Endometrium (tissue), 2 donors: ENCODE results near the gene SMAD3.
"Not testable (repeated sequence)": the region's sequence is repeated elsewhere in the genome, so short reads cannot be mapped to it uniquely, and the experiment has no call there.

Source experiments
- FAIRE-seq: peaks from 2 replicates; lab custom pipeline; 2012; peaks lifted over from hg19 to GRCh38; lab: Jason Lieb, UNC
- donor health status: control.
- donor health status: control.

Gene SMAD3

DNA sequence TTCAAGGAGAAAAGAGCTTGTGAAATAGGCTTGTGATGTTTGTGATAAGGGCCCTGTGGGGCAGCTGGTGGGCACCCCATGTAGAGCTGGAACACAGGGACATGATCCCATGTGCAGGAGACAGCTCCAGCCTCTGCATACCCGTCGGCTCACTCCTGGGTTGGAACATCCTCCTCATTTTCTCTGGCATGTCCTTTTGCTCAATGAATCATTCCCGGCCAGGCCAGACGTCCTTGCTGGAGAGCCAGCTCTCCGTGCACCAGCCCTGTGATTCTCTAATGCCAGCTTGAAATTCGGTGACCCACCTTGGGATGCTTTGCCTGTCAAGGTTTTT, 77.3 kb downstream of the SMAD3 start:
- FAIRE-seq, result no peak

DNA sequence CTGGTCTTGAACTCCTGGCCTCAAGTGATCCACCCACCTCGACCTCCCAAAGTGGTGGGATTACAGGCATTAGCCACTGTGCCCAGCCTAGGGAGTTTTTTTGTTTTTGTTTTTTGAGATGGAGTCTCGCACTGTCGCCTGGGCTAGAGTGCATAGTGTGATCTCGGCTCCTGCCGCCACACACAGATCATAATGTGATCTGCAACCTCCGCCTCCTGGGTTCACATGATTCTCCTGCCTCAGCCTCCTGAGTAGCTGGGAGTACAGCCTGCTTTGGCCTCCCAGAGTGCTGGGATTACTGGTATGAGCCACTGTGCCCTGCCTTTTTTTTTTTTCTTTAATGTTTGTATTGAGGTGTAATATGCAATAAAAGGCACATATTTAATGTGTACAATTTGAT, 78.2 kb downstream of the SMAD3 start:
- no peak for FAIRE-seq

DNA sequence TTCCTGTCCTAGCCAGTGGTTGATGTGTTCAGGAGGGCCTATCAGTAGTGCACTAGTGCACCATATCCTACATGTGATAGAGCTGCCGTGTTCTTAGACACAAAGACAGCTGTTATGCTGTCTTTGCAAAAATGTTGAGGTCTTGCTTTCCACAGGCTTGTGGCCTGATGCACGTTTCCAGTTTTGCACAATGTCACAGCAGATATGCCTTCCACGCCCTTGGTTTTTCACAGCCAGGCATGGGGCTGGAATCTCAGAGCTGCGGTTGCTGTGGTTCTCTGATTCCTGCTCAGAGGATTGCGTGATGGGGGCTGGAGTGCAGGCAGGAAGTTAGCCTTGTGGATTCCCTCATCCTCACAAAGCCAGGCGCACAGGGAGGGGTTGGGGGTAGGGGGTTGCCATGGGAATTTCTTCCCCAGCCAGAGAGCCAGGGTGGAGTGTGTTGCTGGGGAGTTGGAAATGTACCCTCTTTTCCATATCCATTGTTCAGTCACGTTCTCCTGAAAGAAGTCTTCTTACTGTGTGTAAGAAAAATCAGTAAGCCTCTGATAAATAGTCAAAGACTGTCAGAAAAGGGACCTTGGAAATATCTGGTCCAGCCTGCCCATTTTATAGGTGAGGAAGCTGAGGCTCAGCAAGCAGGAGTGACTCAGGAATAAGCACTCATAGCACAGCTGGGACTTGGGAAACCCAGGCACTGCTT, 79.4 kb downstream of the SMAD3 start:
- no peak for FAIRE-seq

DNA sequence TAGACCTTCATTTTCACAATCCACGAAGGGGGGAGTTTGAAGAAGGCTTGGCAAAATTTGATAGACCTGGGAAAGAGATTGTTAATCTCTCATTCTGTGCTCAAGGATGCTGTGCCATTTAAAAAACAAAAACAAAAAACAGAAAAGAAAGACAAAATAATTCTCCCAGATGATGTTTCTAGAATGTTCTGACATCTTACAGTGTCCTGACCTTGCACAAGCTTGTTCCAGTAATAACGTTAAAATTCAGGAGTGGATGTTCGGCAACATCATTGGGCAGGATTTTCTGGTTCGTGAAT, 79.9 kb downstream of the SMAD3 start:
- FAIRE-seq, result no peak

DNA sequence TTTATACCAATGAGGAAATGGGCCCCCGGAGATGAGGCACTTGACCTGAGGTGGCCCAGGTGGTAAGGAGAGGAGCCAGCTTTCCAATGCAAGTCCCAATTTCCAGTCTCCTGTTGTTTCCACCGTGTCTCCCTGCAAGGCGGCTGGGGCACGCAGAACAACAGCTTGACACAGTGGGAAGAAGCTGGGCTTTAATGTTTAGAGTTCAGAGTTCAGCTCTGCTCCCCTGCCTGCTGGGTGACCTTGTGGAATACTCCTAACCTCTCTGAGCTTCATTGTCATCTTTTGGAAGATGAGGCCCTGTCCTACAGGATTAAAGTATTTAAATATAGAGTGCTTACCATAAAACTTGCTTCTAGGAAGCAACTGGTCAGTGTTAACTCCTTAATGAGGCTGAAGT, 80.3 kb downstream of the SMAD3 start:
- FAIRE-seq, result no peak

DNA sequence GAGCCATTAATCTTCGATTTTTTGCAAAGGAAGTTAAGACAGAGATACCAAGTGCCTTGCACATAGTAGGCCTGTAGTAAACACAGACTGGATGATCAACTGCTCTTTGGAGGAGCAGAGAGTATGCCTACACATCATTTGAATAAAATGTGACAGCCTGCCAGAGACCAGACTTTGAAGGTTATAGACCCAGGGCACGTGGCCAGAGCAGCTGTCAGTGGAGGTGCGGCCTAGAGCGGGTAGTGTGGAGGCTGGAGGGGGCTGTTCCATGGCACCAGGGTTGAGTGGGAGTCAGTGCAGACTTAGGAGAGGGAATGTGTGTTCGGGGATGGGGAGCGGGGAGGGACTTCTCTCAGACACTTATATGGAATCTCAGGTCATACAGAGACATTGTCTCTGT, 80.8 kb downstream of the SMAD3 start:
- FAIRE-seq, result no peak

DNA sequence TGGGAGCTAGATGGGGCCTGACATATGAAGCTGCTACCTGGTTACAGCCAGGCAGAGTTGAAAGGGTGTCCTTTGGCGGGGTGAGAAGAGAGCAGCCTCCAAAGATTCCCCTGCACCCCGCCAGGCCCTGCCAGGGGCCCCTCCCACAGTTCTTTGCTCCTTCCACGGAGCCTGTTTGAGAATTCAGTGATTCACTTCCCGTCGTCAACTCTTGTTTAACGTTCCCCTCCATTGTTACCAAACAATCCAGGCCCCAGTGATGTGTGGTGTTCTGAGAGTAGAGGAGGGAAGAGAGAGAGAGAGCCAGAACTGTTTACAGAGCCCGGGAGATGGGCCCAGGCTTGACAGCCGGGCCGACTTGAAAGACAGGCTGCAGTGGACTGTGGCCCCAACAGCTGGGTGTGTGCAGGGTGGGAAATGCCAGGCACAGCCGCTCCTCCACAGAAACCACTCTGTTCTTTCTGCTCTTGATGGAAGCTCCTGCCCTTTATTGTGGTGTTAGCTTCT, 81.5 kb downstream of the SMAD3 start:
- no peak for FAIRE-seq

DNA sequence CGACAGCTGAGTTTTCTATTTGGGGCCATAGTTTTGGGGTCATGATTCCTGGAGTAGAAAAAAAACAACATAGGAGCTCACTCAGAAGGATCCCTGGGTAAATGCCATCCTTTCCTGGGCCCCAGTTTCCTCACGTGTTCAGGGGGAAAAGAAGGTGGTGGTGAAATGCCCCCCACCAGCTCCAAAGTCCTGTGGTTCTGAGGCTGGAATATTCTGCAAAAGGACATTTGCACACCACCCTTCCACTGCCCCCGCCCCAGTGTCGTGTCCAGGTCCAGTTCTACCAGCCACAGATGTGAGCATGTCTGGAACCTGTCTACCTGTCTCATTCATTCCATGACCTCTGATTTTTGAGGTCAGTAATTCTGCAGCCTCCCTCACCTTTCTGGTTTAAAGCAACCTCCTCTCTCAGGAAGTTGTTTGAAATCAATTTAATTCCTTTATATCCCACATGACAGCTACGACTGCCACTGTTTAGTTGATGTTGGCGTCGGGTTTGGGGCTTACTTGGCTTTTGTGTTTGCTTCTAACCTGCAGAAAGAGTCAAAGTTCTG, 82.1 kb downstream of the SMAD3 start:
- no peak for FAIRE-seq

DNA sequence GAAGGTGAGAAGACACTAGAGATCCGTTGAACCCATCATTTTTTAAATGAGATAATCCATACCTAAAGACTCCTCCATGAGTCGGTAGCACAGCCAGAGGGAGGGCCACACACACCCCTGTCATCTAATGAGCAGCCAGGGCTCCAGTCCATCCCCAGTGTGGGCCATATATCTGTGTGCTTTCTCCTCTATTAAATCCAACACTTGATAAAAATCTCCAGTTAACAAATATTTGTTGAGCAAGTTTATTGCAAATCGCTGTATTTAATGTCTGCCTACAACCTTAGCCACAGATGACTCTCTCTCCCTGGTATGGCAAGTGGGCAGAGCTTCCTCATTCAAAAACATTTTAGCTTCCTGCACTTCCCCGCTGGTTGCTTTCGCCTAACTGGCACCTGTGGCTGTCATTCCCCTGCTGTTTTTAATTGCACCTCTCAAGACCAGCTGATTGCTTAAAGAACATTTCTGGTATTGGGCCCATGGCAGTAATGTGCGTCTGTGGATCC, 82.8 kb downstream of the SMAD3 start:
- no peak for FAIRE-seq

DNA sequence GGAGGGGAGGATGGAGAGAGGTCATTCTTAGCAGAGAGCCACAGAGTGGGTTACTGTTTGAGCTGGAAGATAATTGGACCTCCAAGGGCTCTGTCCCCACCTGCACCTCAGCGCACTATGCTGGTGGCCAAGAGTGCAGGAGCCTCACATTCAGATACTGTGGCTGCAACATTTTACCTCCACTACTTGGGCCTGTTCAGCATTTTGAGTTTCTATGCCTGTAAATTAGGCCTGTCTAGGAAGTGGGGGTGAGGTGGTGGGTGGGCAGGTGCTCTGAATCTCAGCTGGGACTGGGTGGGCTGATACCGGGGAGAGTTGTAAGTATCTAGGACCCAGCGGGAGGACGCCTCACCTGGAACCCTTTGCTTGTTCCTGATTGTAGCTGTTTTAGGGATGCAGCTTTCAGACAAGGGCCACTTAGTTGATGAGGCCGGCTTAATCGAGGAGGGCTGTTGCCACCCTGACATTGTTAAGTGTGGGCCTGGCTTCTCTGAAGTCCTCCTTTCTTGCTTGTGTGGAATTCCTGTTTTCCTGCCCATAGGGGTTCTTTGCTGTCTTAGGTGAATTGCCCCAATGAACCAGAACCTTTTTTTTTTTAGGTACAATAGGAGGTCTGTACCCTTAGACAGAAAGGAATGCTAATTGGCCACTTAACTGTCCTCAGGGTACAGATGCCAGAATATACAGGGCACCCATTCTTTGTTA, 83.8 kb downstream of the SMAD3 start:
- no peak for FAIRE-seq

DNA sequence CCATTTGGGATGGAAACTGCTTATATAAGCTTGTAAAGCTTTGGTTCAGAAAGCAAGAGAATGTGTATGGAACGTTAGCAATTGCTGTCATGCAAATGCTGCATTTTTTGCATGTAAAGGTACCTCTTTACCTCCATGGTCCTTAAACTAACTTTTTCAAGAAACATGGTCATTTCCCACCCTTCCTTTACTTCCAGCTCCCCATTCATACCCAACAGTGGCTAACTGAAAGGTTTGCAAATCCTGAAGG, 84.3 kb downstream of the SMAD3 start:
- FAIRE-seq, result no peak

DNA sequence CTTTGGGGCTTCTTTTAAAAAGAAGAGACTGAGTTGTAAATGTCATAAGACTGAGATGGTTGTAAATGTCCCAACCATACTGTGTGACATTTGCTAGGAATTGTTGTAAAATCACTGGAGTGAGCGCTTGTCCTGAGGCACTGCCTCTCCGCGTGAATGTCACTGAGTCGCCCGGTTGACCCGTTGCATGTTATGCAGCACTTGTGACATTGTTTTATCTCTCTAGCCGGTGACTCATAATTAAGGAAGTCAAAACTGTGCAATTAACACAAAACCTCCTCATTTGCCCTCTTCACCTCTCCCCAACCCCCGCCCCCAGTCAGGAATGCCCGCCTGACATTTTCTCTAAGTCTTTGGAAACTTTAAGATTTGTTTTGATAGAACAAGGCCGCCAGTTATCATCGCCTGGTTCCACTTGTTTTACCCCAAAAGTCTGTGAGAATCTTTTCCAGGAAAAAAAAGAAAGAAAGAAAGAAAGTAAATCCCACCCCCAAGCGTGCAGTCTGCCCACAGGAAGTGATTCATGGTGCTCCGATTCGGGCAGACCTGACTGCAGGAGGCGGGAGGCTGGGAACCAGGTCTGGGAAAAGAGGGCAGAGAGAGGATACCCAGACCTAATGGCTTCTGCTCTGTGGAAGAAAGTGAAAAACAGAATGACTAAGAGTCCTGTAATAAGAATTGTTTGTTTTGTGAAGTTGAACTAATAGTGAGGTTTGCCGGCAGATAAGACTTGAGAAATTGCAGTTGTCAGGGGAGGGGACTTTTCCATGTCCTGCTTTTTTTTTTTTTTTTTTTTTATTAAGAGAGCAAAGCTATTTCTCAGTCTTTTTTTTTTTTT, 84.8 kb downstream of the SMAD3 start:
- FAIRE-seq, result peak; percentile 4

DNA sequence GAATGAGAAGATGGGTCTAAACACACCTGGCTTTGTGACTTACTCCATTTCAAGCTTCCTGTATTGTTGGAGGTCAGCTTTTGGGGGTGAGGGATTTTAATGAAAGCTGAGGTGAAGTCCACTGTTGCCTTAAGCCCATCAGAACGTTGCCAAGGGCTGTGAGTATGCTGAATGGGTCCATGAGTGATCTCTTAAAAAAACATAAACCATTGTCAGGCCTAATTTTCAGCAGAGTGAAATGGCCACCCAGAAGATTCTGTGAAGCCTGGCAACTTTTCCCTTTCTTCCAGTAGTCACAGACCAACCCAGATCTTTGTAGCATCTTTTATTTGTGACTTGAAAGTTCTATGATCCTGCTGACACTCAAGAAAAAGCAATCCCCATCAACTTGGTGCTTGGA, 87.0 kb downstream of the SMAD3 start:
- no peak for FAIRE-seq

DNA sequence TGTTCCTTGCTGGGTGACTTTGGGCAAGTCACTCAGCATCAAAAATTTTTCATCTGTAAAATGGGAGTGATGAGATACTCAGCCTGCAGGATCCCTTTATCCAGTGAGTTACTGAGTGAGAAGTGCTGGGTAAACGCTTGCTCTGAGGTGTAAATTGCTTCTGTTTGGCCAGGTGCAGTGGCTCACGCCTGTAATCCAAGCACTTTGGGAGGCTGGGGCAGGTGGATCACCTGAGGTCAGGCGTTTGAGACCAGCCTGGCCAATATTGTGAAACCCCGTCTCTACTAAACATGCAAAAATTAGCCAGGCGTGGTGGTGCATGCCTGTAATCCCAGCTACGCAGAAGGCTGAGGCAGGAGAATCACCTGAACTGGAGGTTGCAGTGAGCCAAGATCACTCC, 87.6 kb downstream of the SMAD3 start:
- not testable (repeated sequence) for FAIRE-seq

DNA sequence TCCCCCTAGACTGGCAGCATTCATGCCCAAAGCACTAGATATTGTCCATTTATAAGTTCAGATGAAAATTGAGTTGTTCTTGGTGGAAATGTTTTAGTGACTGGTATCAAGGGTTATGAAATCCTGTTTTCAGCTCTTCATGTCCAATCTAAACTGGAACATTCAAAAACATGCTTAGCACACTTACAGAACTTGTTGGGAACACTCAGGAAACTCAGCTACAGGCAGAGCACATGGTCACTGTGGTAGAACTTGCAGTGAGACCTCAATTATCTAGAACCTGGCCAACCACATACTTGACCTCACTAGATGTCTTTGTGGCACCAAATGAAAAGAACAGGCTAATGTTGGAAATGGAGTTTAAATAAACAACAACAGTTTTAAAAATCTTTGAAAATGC, 88.8 kb downstream of the SMAD3 start:
- FAIRE-seq, result no peak

DNA sequence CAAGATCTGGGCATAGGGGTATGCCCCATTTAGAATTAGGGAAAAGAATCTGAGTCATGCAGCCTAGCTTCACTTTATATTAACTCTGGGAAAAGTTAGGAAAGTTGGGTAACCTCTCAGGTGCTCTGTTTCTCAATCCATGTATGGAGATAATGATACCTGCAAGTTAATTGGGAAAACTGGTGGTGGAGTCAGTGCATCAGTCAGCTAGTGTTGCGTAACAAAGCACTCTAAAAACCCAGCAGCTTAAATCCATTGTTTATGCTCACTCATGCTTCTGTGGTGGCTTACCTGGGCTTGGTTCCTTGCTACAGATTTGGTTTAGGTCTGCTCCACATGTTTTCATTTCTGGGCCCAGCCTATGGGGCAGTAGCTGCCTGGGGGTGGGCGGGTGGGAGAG, 91.0 kb downstream of the SMAD3 start:
- FAIRE-seq, result no peak

DNA sequence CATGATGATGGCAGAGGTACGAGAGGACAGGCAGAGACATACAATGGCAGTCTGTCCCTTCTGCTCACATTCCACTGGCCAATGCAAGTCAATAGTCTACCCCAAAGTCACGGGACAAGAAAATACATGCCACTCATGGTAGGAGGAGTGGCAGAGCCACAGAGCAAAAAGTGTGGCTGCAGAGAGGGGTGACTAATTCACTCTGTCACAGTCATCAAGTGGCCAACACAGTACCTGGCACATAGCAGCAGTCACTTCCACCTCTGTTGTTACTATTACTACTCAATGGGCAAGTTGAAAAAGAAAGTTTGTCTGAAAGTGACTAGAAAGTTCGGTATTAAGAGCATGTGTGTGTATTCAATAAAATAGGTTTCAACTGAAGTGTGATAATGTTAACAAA, 91.4 kb downstream of the SMAD3 start:
- no peak for FAIRE-seq

DNA sequence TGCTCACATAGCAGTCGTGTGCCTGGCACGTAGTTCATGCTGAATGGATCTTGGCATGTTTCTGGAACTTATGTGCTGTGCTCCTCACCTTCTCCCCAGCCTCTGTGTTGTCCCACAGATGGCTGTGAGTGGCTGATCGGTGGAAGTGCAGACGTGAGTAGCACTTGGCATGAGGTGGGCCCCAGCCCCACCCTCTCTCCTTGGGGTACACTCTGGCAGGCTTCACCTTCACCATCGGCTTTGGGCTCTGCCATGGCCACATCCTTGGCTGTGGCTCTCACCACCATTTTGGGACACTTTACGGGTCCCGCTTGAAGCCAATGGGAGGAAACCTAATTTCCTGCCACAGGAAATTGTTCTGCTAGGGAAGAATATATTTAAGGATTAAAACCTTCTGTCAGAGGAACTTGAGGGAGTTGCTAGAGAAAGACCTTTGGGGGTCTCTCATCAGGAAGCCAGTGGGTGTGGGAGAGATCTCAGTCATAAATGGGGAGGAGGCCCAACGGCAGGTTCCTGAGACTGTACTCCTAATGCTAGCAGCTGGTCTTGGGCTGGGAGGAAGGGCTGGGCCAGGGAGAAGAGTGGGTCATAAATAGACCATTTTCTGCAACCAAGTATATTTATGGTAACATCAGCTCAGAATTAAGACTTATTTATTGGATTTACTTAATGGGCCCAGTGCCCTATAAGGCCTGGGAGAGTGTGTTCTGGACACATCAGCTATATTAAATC, 92.3 kb downstream of the SMAD3 start:
- FAIRE-seq, result no peak

DNA sequence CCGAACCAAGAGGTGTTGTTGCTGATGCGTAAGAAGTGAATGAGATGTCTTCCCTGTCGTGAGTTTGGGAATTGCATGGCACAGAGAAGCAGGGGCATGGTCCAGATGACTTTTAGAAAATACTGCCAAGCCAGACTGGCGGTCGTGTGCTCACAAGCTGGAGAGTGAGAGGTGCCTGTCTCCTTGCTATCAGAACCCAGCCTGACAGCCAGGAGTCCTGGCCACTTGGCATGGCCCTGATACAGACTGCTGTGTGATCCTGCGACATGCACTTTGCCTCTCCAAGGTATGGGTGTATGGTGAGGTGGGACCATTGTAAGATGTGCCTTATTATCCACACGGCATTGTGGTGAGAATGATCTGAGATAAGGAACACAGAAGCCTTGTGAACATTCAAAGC, 93.0 kb downstream of the SMAD3 start:
- no peak for FAIRE-seq

DNA sequence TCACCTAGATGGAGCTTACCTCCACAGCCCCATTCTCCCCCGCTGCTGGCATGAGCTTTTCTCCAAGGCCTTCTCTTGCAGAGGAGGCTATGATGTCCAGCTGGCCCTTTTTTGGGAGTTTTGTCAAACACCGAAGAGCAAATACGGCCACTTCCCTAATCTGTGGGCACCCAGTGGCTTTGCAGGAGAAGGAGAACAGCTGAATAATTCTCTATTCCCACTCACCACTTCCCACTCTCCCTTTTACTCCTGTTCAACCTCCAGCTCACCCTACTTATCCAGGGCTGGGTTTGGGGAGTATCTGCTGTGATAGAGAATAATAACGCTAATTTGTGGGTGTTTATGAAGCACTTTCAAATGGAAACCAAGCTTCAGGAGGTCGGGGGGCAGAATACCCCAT, 96.0 kb downstream of the SMAD3 start:
- FAIRE-seq, result no peak

DNA sequence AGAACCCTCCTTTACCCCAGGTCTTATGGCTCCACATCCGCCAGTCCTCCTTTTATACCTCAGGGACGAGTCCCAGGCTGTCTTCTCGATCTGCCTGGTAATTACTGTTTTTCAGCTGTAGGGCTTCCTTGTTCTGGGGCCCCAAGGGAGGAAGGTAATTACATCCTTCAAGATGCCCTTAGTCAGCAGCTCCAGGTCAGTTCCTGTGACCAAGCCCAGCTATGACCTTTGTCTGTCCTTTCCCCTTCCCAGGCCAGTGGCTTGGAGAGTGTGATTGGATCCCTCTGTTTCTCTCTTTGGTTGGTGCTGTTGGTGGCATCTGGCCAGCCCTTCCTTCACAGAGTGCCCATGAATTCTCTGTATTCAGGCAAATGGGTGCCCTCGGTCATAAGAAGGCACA, 96.5 kb downstream of the SMAD3 start:
- no peak for FAIRE-seq

DNA sequence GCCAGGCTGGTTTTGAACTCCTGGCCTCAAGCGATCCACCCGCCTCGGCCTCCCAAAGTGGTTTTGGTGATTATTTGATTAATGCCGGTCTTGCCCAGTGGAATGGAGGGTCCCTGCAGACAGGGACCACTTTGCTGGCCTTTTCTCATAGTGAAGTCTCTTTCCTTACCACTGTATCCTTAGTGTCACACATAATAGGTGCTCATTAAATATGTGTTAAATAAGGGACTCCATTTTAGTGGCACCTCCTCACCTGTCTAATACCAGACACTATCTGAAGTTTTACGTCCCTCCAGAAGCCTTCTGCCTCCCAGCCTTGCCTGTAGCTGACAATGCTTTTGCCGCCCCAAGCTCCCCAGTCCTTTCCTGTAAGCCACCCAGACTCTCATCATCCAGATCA, 97.8 kb downstream of the SMAD3 start:
- no peak for FAIRE-seq

DNA sequence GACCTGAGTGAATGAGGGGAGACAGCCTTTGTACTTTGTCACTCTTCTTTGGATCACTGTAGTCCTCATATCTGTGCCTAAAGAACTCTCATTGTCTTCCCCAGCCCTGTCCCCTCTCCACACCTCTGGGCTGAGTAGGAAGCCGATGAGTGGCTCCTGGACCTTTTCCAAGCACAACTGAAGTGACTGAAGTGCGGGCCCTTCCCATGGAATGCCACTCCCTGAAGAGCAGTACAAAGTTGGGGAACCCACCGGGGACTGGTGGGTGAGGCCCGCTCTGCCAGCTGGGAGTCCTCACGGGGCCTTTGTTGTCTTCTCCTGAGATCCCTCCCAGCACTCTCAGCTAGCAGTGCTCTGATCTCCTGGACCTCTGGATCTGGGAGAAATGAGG, 99.0 kb downstream of the SMAD3 start:
- no peak for FAIRE-seq
